Stimulated activated memory B cell treated with anti-CD40 and anti-IgM and Interleukin-4, amounts not matched to agents 10 μg/mL and 1 μg/mL and 100 μg/mL, for 72 hours (primary cell): ENCODE data around the gene SLC31A2.
"Not testable (repeated sequence)": the region's sequence is repeated elsewhere in the genome, so short reads cannot be mapped to it uniquely, and the experiment has no call there.

ENCODE experiments used
- ATAC-seq: fragments of 150-1000 bp; cut with Tn5 transposase; 2 replicates; pipeline ENCODE4 v1.10.0; 2021
- H3K27ac Mint-ChIP-seq: one replicate; pipeline ENCODE4 v1.8.0; 2022; ENCODE audit warnings: mild to moderate bottlenecking, mixed read lengths
- H3K27me3 Mint-ChIP-seq: one replicate; pipeline ENCODE4 v1.8.0; 2022; ENCODE audit warnings: mixed read lengths
- H3K36me3 Mint-ChIP-seq: one replicate; pipeline ENCODE4 v1.8.0; 2022; ENCODE audit warnings: mixed read lengths
- H3K4me1 Mint-ChIP-seq: one replicate; pipeline ENCODE4 v1.8.0; 2022; ENCODE audit warnings: mixed read lengths
- H3K4me3 Mint-ChIP-seq: one replicate; pipeline ENCODE4 v1.8.0; 2022; ENCODE audit warnings: mild to moderate bottlenecking, moderate library complexity, mixed read lengths
- H3K9me3 Mint-ChIP-seq: one replicate; pipeline ENCODE4 v1.8.0; 2022; ENCODE audit warnings: mixed read lengths

The SLC31A2 gene, protein sequence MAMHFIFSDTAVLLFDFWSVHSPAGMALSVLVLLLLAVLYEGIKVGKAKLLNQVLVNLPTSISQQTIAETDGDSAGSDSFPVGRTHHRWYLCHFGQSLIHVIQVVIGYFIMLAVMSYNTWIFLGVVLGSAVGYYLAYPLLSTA

DNA sequence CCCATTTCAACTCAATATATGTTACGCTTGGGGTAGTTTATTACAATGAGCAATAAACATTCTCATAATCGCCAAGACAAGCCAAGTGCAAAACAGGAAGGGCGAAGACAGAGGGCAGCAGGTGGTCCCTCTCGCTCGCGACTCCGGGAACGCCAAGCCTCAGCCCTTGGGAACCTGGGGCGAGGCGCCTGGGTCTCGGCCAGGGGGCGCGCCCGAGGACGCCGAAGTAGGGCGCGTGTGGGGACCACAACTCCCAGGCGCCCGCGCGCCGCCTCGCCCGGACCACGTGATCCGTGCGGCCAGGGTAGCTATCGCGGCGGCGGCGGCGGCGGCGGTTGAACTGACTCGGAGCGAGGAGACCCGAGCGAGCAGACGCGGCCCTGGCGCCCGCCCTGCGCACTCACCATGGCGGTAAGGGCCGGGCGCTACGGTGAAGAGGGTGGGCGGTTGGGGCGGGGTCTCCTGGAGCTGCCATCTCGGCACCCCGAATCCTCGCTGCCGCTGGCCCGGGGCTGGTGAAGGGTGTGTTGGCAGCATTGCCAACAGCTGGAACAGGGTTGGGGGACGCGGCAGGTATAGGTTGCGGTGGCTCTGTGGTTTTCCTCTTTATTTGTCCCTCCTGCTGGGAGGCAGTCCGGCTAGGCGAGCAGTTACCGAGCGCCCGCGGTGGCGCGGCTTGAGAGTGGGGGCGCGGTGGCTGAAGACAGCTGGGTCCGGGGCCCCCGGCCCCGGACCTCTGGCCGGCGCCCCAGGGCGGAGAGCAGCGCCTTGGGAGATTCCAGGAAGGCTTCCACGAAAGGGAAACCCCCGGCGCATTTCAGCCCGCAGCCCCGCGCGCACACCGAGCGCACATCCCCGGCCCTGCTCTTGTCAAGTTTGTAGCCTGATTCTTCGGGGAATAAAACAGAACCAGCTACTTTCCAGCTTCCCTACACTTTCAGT is at the start of gene SLC31A2:
TSS of gene SLC31A2 (plus strand) at position 338 of the 942 bp plus-strand sequence. CDS start at position 406, 68 bp downstream.
- H3K27me3 Mint-ChIP-seq = peaks cover 6% of the 10 kb centered on the region
- ATAC-seq = peak; percentile 98
- H3K9me3 Mint-ChIP-seq = no peaks in the 10 kb centered on the region
- H3K36me3 Mint-ChIP-seq = no peaks in the 10 kb centered on the region
- H3K27ac Mint-ChIP-seq = peak within 1 kb of the TSS; percentile 22
- peak within 1 kb of the TSS; percentile 72 for H3K4me3 Mint-ChIP-seq
- peaks cover 19% of the 10 kb centered on the region for H3K4me1 Mint-ChIP-seq

DNA sequence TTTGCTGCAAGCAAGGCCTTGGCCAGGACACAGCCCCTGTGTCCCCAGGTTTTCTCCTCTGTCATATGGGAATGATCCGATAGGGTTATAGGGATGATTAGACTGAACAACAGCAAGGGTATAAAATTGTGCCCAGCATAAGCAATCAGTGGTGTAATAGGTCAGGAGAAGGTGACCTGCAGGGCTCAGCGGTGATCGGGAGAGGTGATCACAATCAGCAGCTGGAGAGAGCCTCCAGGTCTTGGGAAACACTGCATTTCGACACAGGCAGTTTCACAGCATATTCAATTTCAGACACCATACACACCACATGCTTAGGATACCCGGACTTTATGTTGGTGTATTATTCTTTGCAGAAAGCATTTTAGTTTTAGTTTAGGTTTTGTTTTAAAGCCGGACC is 45.5 kb upstream of the SLC31A2 start:
- not testable (repeated sequence) for H3K36me3 Mint-ChIP-seq, H3K4me1 Mint-ChIP-seq, H3K4me3 Mint-ChIP-seq, H3K27ac Mint-ChIP-seq, ATAC-seq, H3K27me3 Mint-ChIP-seq, H3K9me3 Mint-ChIP-seq

DNA sequence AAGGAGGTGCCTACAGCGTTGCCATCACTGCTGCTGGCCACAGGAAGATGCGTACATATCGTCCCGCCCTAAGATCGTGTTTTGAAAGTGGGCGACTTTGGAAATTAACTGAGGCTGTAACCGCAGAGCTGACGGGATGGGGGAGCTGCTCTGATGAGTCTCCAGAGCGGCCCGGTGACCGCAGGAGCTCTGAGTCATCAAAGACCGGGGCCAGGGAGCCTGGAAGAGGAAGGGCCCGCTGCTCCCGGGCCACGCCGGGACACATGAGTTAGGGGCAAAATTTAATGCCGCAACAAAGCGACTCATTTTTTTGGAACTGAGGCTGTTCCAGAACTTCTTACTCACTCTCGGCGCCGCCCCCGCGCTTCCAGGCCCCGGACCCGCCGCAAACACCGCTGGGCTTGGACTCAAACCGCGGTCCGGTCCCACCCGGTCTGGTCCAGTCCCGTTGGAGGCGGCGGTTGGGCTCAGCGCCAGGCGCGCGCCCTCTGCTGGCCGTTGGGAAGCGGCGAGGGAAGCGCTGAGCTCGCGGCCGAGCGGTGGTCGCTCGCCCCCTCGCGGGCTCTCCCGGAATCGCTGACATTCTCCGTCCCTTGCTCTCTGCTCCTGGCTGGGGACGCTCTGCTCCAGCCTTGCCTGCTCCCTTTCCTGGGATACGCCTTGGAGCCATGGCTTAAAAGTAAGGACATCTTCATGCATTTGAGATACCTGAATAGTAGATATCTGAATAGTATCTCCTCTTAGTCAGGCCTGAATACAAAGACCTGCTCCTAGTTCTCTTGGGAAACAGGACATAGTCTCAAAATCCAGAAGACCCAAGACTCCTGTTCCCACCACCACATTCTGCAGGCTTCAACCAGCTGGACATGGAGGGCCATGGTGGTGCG is 39.5 kb upstream of the SLC31A2 start:
- not testable (repeated sequence) for H3K4me1 Mint-ChIP-seq, H3K9me3 Mint-ChIP-seq, H3K27me3 Mint-ChIP-seq, H3K4me3 Mint-ChIP-seq, H3K36me3 Mint-ChIP-seq, H3K27ac Mint-ChIP-seq
- peak; percentile 63 for ATAC-seq

DNA sequence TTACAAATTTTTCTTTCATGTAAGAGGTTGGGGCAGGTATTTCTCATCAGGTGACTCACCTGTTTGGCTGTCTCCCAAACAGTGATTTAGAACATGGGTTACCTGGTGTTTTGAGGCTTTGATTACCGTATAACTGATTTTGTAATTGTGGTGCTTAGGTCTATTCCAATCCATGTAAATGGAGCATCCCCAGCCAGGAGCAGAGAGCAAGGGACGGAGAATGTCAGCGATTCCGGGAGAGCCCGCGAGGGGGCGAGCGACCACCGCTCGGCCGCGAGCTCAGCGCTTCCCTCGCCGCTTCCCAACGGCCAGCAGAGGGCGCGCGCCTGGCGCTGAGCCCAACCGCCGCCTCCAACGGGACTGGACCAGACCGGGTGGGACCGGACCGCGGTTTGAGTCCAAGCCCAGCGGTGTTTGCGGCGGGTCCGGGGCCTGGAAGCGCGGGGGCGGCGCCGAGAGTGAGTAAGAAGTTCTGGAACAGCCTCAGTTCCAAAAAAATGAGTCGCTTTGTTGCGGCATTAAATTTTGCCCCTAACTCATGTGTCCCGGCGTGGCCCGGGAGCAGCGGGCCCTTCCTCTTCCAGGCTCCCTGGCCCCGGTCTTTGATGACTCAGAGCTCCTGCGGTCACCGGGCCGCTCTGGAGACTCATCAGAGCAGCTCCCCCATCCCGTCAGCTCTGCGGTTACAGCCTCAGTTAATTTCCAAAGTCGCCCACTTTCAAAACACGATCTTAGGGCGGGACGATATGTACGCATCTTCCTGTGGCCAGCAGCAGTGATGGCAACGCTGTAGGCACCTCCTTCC is 37.9 kb upstream of the SLC31A2 start:
- peak; percentile 48 for ATAC-seq
- not testable (repeated sequence) for H3K36me3 Mint-ChIP-seq, H3K27ac Mint-ChIP-seq, H3K4me3 Mint-ChIP-seq, H3K27me3 Mint-ChIP-seq, H3K9me3 Mint-ChIP-seq, H3K4me1 Mint-ChIP-seq

DNA sequence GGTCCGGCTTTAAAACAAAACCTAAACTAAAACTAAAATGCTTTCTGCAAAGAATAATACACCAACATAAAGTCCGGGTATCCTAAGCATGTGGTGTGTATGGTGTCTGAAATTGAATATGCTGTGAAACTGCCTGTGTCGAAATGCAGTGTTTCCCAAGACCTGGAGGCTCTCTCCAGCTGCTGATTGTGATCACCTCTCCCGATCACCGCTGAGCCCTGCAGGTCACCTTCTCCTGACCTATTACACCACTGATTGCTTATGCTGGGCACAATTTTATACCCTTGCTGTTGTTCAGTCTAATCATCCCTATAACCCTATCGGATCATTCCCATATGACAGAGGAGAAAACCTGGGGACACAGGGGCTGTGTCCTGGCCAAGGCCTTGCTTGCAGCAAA is 32.0 kb upstream of the SLC31A2 start:
- not testable (repeated sequence) for H3K36me3 Mint-ChIP-seq, H3K27ac Mint-ChIP-seq, H3K4me1 Mint-ChIP-seq, H3K4me3 Mint-ChIP-seq, ATAC-seq, H3K9me3 Mint-ChIP-seq, H3K27me3 Mint-ChIP-seq

DNA sequence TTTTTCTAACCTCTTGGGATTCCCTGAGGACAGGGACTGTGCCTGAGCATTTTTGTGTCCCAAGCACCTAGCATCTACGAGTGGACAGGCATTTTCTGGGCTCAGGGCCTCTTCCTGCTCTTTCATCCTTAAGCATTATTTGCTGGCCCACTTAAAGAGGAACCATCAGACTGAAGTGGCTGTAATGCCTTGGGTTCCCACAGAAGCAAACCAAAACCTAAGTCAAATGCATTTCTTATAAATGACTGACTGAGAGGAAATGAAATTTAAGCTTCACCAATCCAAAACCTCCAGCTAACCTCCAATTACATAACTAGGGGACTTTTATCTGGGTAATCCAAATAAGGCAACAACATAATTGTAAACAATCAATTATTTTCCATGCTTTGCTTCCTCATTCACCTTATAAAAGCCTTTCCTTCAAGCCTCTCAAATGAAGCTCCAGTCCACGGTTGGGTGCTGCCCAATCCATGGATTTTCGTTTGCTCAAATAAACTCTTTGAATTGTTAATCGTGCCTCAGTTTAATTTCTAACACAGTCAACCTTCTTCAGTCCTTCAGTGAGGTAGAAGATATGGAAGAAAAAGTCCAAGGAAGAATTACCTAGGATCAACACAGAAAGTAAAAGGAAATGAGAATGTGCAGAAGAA is 25.3 kb upstream of the SLC31A2 start:
- Mint-ChIP-seq H3K27me3 (peaks cover 12% of the 10 kb centered on the region), H3K9me3 (no peaks in the 10 kb centered on the region), H3K4me1 (no peaks in the 10 kb centered on the region), H3K27ac (no peak overlapping the region), H3K4me3 (no peak overlapping the region), H3K36me3 (no peaks in the 10 kb centered on the region)
- ATAC-seq = no peak

DNA sequence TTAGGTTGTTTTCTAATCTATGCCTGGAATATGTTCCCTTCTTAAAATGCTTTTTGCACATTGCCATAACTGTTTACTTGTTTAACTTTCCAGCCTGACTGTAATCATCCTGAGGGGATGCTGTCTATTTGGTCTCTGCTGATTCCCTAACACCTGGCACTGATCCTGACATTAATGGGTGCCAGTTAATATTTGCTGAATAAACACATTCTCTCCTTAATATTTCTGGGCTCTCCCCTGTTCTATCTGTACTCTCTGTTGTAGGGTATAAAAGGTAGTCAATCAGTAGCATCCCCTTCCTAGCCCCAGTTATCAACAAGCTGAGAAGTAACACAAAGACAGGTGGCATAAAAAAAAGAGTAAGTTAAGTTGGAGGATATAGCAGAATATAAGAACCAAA is 21.3 kb upstream of the SLC31A2 start:
- Mint-ChIP-seq H3K27ac (no peak overlapping the region), H3K27me3 (peaks cover 22% of the 10 kb centered on the region), H3K4me3 (no peak overlapping the region), H3K4me1 (no peaks in the 10 kb centered on the region), H3K9me3 (no peaks in the 10 kb centered on the region), H3K36me3 (no peaks in the 10 kb centered on the region)
- no peak for ATAC-seq

DNA sequence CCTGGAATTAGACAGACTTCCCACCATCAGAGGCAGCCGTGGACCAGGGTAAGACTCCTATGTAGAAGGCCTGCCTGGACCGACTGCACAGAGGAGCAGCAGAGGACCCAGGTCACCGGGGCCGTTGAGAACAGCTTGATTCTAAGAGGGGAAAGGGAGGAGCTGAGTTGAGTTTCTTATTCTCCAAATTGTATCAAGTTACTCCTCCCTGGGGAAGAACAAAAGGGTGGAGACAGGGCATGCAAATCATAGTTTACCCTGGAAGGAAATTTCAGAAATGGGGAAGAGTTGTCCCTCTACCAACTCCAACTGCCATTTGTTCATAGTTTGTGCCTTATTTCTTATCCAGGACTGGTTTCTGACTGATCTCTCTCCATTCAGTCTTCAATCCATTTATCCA is 20.9 kb upstream of the SLC31A2 start:
- Mint-ChIP-seq H3K4me3 (no peak overlapping the region), H3K27ac (no peak overlapping the region), H3K36me3 (no peaks in the 10 kb centered on the region), H3K9me3 (no peaks in the 10 kb centered on the region), H3K4me1 (no peaks in the 10 kb centered on the region), H3K27me3 (peaks cover 22% of the 10 kb centered on the region)
- ATAC-seq = no peak

DNA sequence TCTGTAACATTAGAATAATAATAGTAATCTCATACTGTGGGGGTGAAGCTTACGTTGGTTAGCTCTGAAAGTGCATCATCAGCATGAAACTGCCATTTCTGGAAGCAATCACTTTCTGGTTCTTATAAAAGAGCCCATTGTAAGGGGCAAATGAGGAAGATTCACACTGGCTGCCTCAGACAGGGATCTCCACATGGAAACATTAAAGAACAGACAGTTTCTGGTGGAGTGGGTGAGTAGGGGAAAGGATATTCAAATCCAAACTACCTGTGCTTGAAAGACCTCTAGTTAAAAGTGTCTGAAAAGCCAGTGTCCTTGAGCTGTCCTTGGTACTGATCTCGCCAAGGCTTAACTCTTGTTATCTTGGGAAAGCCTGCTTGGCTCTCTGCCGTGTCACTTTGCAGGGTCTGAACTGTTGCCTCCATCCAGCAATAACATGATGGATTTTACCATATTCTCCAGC is 19.1 kb upstream of the SLC31A2 start:
- H3K27ac Mint-ChIP-seq = no peak overlapping the region
- no peaks in the 10 kb centered on the region for H3K4me1 Mint-ChIP-seq
- H3K9me3 Mint-ChIP-seq = no peaks in the 10 kb centered on the region
- H3K36me3 Mint-ChIP-seq = no peaks in the 10 kb centered on the region
- ATAC-seq = no peak
- H3K4me3 Mint-ChIP-seq = no peak overlapping the region
- peaks cover 22% of the 10 kb centered on the region for H3K27me3 Mint-ChIP-seq

DNA sequence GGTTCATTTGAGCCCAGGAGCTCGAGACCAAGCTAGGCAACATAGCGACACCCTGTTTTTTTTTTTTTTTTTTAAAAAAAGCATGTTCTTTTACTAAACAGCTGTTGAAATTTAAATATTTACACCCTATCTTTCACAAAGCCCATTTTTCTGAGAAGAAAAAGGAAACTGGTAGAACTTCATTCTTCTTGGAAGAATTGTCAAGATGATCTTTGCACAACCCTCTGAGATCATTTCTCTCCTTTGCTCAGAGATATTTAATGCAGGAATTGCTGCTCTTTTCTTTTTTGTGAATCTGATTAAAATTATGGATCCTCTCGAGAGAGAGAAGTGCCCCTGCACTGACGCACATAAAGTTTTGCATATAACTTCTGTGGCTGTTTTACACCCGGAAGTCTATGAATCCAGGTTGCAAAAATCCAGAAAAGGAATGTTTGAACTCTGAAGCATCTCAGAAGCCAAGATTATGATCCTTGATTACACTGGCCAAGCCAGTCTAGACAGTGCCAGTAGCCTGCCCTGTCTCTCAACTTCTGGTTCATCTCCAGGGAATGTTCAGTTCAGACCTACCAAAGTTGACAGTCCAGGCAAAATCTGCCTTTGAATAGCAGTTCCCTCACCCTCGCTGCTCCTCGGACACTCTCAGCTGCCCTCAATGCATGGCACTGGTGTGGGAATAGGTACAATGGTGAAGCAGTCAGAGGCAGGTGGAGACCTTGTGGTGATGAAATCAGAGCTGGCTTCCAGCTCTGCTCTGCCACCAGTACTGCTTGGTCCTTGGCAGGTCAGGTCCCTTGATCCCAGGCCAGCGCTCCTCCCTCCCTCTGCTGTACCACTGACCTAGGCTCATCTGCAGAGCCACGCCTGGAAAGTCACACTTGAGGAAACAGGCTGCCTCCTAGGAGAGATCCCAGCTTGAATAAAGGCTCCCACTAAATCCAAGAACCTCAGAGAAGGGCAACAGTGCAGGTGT is 13.3 kb upstream of the SLC31A2 start:
- no peaks in the 10 kb centered on the region for H3K4me1 Mint-ChIP-seq
- no peak overlapping the region for H3K4me3 Mint-ChIP-seq
- H3K27me3 Mint-ChIP-seq = peaks cover 9% of the 10 kb centered on the region
- no peaks in the 10 kb centered on the region for H3K36me3 Mint-ChIP-seq
- no peak overlapping the region for H3K27ac Mint-ChIP-seq
- H3K9me3 Mint-ChIP-seq = peaks cover 5% of the 10 kb centered on the region
- ATAC-seq = no peak

DNA sequence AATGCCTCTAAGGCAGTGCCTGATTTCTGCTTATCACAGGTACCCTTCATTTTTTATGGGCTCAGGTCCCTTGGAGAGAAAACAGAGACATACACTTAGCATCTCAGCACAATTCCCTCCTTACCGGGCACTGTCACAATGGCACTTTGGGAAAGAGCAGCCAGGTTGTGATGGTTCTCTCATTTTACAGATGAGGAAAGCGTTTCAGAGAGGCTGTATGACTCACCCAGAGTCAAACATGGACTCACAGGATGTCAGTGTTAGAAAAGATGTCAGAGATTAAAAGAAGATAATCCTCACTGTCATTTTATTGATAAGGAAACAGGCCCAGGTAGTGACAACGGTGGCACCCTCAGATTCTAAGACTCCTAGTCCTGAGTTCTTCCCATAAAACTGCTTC is 12.0 kb upstream of the SLC31A2 start:
- H3K4me3 Mint-ChIP-seq = no peak overlapping the region

DNA sequence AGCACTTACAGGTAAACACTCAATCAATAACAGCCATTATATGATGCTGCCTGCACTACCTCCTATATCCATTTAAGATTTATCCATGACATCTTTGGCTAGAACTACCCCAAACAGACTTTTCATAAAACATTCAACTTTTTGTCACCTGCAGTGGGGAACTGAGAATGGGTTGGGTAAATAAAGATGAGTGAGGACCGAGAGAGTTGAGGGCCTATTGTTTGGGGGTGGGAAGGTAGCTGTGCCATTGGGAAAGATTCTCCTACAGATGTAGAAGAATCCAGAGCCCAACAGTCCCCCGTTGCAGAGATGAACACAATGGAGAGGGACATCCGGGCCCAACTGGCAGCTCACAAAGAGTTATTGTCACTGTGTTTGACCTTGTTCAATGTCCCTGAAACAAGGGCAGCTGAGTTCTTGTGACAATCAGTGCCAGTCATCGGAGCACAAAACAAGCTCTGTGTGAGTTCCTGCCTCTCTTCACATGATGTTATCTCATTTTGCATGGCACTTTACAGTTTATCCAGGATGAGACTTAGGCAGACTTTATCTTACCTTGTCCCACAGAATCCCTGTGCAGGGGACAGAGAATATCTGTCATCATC is 11.5 kb upstream of the SLC31A2 start:
- Mint-ChIP-seq H3K27me3 (peaks cover 25% of the 10 kb centered on the region), H3K9me3 (peaks cover 5% of the 10 kb centered on the region), H3K4me1 (no peaks in the 10 kb centered on the region), H3K27ac (no peak overlapping the region), H3K4me3 (no peak overlapping the region), H3K36me3 (no peaks in the 10 kb centered on the region)
- ATAC-seq = no peak

More for the DNA sequence above, 12.0 kb upstream of the SLC31A2 start:
- peaks cover 19% of the 10 kb centered on the region for H3K27me3 Mint-ChIP-seq
- no peak overlapping the region for H3K27ac Mint-ChIP-seq
- no peak for ATAC-seq
- H3K36me3 Mint-ChIP-seq = no peaks in the 10 kb centered on the region
- H3K9me3 Mint-ChIP-seq = peaks cover 5% of the 10 kb centered on the region
- H3K4me1 Mint-ChIP-seq = no peaks in the 10 kb centered on the region

DNA sequence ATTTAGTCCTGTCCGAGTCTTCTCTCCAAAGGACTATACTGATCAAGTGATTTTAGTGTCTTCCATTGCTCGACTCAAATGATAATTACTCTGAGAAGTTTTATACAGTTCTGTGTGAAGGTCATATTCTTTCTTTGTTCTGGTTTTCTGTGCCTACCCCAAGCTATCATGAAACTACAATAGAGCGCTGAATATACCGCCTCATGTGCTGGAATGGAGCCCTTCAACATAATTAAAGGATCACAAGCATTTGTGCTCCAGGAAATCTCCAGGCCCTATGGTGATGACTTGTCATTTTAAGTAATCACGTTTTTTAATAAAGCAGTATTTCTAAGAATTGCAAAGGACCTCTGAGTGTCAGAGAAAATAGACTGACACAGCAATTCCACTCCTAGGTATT is 10.9 kb upstream of the SLC31A2 start:
- no peak for ATAC-seq
- Mint-ChIP-seq H3K4me1 (no peaks in the 10 kb centered on the region), H3K27me3 (peaks cover 31% of the 10 kb centered on the region), H3K9me3 (peaks cover 5% of the 10 kb centered on the region), H3K36me3 (no peaks in the 10 kb centered on the region), H3K4me3 (no peak overlapping the region), H3K27ac (no peak overlapping the region)
